Calu3 (cell line): ENCODE measurements around the gene CUZD1. TPM values are rescaled to one million over a fixed set of nuclear protein-coding genes. Genes with fewer than 3 reads are reported as not detected.

ENCODE experiments used
- BruUV-seq: library from RNA; stranded (reverse); fragments of 400-500 nt; replicated peaks from 2 replicates; lab custom pipeline; 2021; lab: Mats Ljungman, UMichigan
- CTCF ChIA-PET: fragments of 300-600 bp; sonication (Branson Sonifier 250); formaldehyde crosslinking; loops from one replicate; lab custom pipeline; 2022; ENCODE audit warnings: antibody characterized with exemption; lab: Charles Lee
- DNase-seq: peaks from one replicate; pipeline ENCODE4 v3.0.0; 2022
- H3K27ac Mint-ChIP-seq: one replicate; pipeline ENCODE4 v1.8.0; 2022; ENCODE audit warnings: mixed read lengths; ENCODE audit not compliant: unreplicated experiment
- H3K27me3 Mint-ChIP-seq: one replicate; pipeline ENCODE4 v1.8.0; 2022; ENCODE audit warnings: mixed read lengths; ENCODE audit not compliant: unreplicated experiment
- H3K36me3 Mint-ChIP-seq: one replicate; pipeline ENCODE4 v1.8.0; 2022; ENCODE audit warnings: mild to moderate bottlenecking, moderate library complexity, mixed read lengths; ENCODE audit not compliant: insufficient read depth, unreplicated experiment
- H3K4me1 Mint-ChIP-seq: one replicate; pipeline ENCODE4 v1.8.0; 2022; ENCODE audit warnings: mild to moderate bottlenecking, low read depth, mixed read lengths; ENCODE audit not compliant: unreplicated experiment
- H3K4me3 Mint-ChIP-seq: one replicate; pipeline ENCODE4 v1.8.0; 2022; ENCODE audit warnings: mild to moderate bottlenecking, low read depth, moderate library complexity, mixed read lengths; ENCODE audit not compliant: unreplicated experiment
- H3K9me3 Mint-ChIP-seq: one replicate; pipeline ENCODE4 v1.8.0; 2022; ENCODE audit warnings: low read depth, mixed read lengths; ENCODE audit not compliant: unreplicated experiment
- CTCF ChIP-seq: fragments of 200-600 bp; IDR thresholded peaks from one replicate; pipeline ENCODE4 v1.8.0; 2022; ENCODE audit warnings: antibody characterized with exemption; ENCODE audit not compliant: unreplicated experiment
- intact Hi-C: fragments of 100-400 bp; cut with micrococcal nuclease; formaldehyde crosslinking; loops from one replicate; pipeline ENCODE4 v1.10.0; 2022; ENCODE audit not compliant: unreplicated experiment
- total RNA-seq: library from RNA; stranded (reverse); gene quantifications from 2 replicates; pipeline ENCODE4 v1.2.3, GENCODE V29; 2022

The CUZD1 gene
- total RNA-seq, 1 experiment from 2014 or later = 1.5 TPM

- Mint-ChIP-seq H3K27ac (peak within 1 kb of the TSS; percentile 33), H3K9me3 (peaks cover 4% of the 10 kb centered on the region), H3K4me3 (peak within 1 kb of the TSS; percentile 89), H3K27me3 (no peaks in the 10 kb centered on the region), H3K36me3 (peaks cover 17% of the 10 kb centered on the region), H3K4me1 (peaks cover 6% of the 10 kb centered on the region)
- TF ChIP-seq CTCF = no peak
- intact Hi-C loops = loop anchor here (2.0 kb wide), 1 partner anchor 73 kb away; no protein-coding TSS in a partner anchor
- BruUV-seq = no TSS peak
- CTCF ChIA-PET = interaction anchor here (0.6 kb wide), 1 partner anchor 895 kb away, joined by 3 read pairs; no protein-coding TSS in a partner anchor
- DNase-seq = peak; percentile 77
These were observed 33.9 kb upstream of the CUZD1 start, which contains the start of gene FAM24B for GRCh38 chr10:122879339-122880273. TSS of gene FAM24B (minus strand) at chr10:122879581. CDS start at chr10:122850515, 29,066 bp downstream.

GRCh38 chr10:122878799-122879338 lies 33.2 kb upstream of the CUZD1 start:
- no peak for DNase-seq
- TF ChIP-seq CTCF = no peak
- intact Hi-C loops = no loop called here
- Mint-ChIP-seq H3K27ac (peak overlapping the region; percentile 33), H3K4me1 (peaks cover 6% of the 10 kb centered on the region), H3K27me3 (no peaks in the 10 kb centered on the region), H3K9me3 (peaks cover 4% of the 10 kb centered on the region), H3K36me3 (peaks cover 17% of the 10 kb centered on the region), H3K4me3 (peak overlapping the region; percentile 89)
- TSS peak; percentile 75 for BruUV-seq
- CTCF ChIA-PET = no interaction called here

- Mint-ChIP-seq H3K27me3 (no peaks in the 10 kb centered on the region), H3K4me1 (peaks cover 6% of the 10 kb centered on the region), H3K4me3 (no peak overlapping the region), H3K27ac (no peak overlapping the region), H3K36me3 (peaks cover 17% of the 10 kb centered on the region), H3K9me3 (peaks cover 4% of the 10 kb centered on the region)
- intact Hi-C loops = no loop called here
- BruUV-seq = no TSS peak
- TF ChIP-seq CTCF = no peak
- DNase-seq = no peak
- CTCF ChIA-PET = no interaction called here
These were observed 31.6 kb upstream of the CUZD1 start for GRCh38 chr10:122877264-122877663.

DNA sequence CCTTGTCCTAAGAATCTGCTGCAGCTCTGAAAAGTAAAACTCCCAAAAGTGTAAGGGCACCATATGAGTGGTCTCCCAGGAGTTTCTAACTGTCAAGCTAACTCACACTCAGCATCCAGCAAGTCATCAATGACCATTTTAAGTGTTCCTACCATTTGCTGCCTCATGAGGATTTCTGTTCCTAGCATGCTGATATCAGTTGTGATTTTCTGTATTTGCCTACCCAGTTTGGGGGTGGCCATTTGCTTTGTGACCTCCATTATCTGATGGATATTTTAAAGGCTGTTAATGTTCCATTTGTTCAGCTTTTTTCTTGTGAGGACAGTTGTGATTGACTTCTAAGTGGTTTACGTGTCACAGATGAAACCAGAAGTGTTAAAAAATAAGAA lies 30.8 kb upstream of the CUZD1 start:
- Mint-ChIP-seq H3K9me3 (peaks cover 4% of the 10 kb centered on the region), H3K27me3 (no peaks in the 10 kb centered on the region), H3K4me1 (peaks cover 6% of the 10 kb centered on the region), H3K27ac (no peak overlapping the region), H3K4me3 (no peak overlapping the region), H3K36me3 (peaks cover 17% of the 10 kb centered on the region)
- intact Hi-C loops = no loop called here
- DNase-seq = no peak
- no peak for TF ChIP-seq CTCF
- no TSS peak for BruUV-seq
- CTCF ChIA-PET = no interaction called here
